Endometrium (tissue), 2 donors: ENCODE results near the gene GAGE1.
"Not testable (repeated sequence)": the region's sequence is repeated elsewhere in the genome, so short reads cannot be mapped to it uniquely, and the experiment has no call there.

Source experiments
- FAIRE-seq: peaks from 2 replicates; lab custom pipeline; 2012; peaks lifted over from hg19 to GRCh38; lab: Jason Lieb, UNC
- donor health status: control.
- donor health status: control.

GAGE1 gene

GRCh38 chrX:49598720-49599119 is at the start of gene GAGE1:
TSS of gene GAGE1 (plus strand) at chrX:49599020. CDS start at chrX:49600175, 1,155 bp downstream.
- not testable (repeated sequence) for FAIRE-seq

- not testable (repeated sequence) for FAIRE-seq
Observed at GRCh38 chrX:49550989-49551388, 47.8 kb upstream of the GAGE1 start, which contains the start of gene GAGE12E. TSS of gene GAGE12E (plus strand) at chrX:49551289. CDS start at chrX:49552444, 1,155 bp downstream.

- FAIRE-seq: not testable (repeated sequence)
Observed at GRCh38 chrX:49560542-49560941, 38.3 kb upstream of the GAGE1 start, which contains the start of gene GAGE12F. TSS of gene GAGE12F (plus strand) at chrX:49560842. CDS start at chrX:49561997, 1,155 bp downstream.

GRCh38 chrX:49568728-49569127 is 30.1 kb upstream of the GAGE1 start:
- FAIRE-seq: not testable (repeated sequence)

- not testable (repeated sequence) for FAIRE-seq
Observed at GRCh38 chrX:49569152-49569551, 29.7 kb upstream of the GAGE1 start.

- FAIRE-seq: not testable (repeated sequence)
Observed at GRCh38 chrX:49570100-49570499, 28.7 kb upstream of the GAGE1 start, which contains the start of gene GAGE12G. TSS of gene GAGE12G (plus strand) at chrX:49570400. CDS start at chrX:49571555, 1,155 bp downstream.

- not testable (repeated sequence) for FAIRE-seq
Observed at GRCh38 chrX:49579649-49580048, 19.2 kb upstream of the GAGE1 start, which contains the start of gene GAGE12H. TSS of gene GAGE12H (plus strand) at chrX:49579949. CDS start at chrX:49581104, 1,155 bp downstream.

GRCh38 chrX:49589196-49589595 is 9.6 kb upstream of the GAGE1 start, which contains the start of gene GAGE2A:
TSS of gene GAGE2A (plus strand) at chrX:49589496. CDS start at chrX:49590651, 1,155 bp downstream.
- FAIRE-seq: not testable (repeated sequence)

- FAIRE-seq: not testable (repeated sequence)
Observed at GRCh38 chrX:49589769-49590478, 8.9 kb upstream of the GAGE1 start.

- not testable (repeated sequence) for FAIRE-seq
Observed at GRCh38 chrX:49590488-49590887, 8.3 kb upstream of the GAGE1 start.

GRCh38 chrX:49610718-49611310 is 12.0 kb downstream of the GAGE1 start:
- no peak for FAIRE-seq

- no peak for FAIRE-seq
Observed at GRCh38 chrX:49618574-49618973, 19.8 kb downstream of the GAGE1 start.

- no peak for FAIRE-seq
Observed at GRCh38 chrX:49627086-49627777, 28.4 kb downstream of the GAGE1 start.

GRCh38 chrX:49644991-49645637 is 46.3 kb downstream of the GAGE1 start:
- no peak for FAIRE-seq

- no peak for FAIRE-seq
Observed at GRCh38 chrX:49656533-49656932, 57.7 kb downstream of the GAGE1 start.
